Neuronal stem cell (in vitro differentiated cells): Measurements from ENCODE around the gene GABRB1.

Experiments
- DNase-seq: peaks from one replicate; pipeline ENCODE4 v3.0.0-alpha.2; 2013; ENCODE audit warnings: low spot score
- H2AFZ ChIP-seq: one replicate; pipeline ENCODE4 v1.6.1; 2013; ENCODE audit warnings: mild to moderate bottlenecking, low read length, inconsistent platforms
- H2AK5ac ChIP-seq: 2 replicates; pipeline ENCODE4 v1.6.1; 2013; ENCODE audit warnings: low read depth, mild to moderate bottlenecking, inconsistent platforms, low read length, moderate library complexity, mixed read lengths
- H2BK120ac ChIP-seq: 2 replicates; pipeline ENCODE4 v1.6.1; 2013; ENCODE audit warnings: low read depth, mild to moderate bottlenecking, inconsistent platforms, low read length, moderate library complexity, mixed read lengths
- H2BK12ac ChIP-seq: one replicate; pipeline ENCODE4 v1.6.1; 2013; ENCODE audit warnings: low read length, inconsistent platforms
- H2BK15ac ChIP-seq: 2 replicates; pipeline ENCODE4 v1.6.1; 2013; ENCODE audit warnings: mild to moderate bottlenecking, low read length, inconsistent platforms, mixed read lengths
- H2BK5ac ChIP-seq: one replicate; pipeline ENCODE4 v1.6.1; 2013; ENCODE audit warnings: inconsistent platforms, mild to moderate bottlenecking, low read length, moderate library complexity
- H3K14ac ChIP-seq: one replicate; pipeline ENCODE4 v1.6.1; 2013; ENCODE audit warnings: low read length, inconsistent platforms
- H3K18ac ChIP-seq: 2 replicates; pipeline ENCODE4 v1.6.1; 2013; ENCODE audit warnings: low read length, inconsistent platforms
- H3K23ac ChIP-seq: 2 replicates; pipeline ENCODE4 v1.6.1; 2013; ENCODE audit warnings: low read depth, mild to moderate bottlenecking, mixed read lengths, low read length, inconsistent platforms; ENCODE audit not compliant: poor library complexity
- H3K27ac ChIP-seq: replicated peaks from 3 replicates; pipeline ENCODE4 v1.5.1; 2013; ENCODE audit warnings: low read length, inconsistent platforms
- H3K27me3 ChIP-seq, 3 experiments: 2 replicates each; pipeline ENCODE4 v1.6.1; 2013; ENCODE audit warnings: low read length in 3 of 3, mild to moderate bottlenecking in 2 of 3, inconsistent platforms in 1 of 3, low read depth in 1 of 3, mixed read lengths in 1 of 3, moderate library complexity in 1 of 3; ENCODE audit not compliant: control insufficient read depth in 3 of 3, insufficient read depth in 3 of 3
- H3K36me3 ChIP-seq, 2 donors: replicated peaks in 1 of 2; 2 replicates each; pipeline ENCODE4 v1.6.1; 2013; ENCODE audit warnings: low read length in 2 of 2; ENCODE audit not compliant: control insufficient read depth in 2 of 2, insufficient read depth in 2 of 2
- H3K4ac ChIP-seq: 2 replicates; pipeline ENCODE4 v1.6.1; 2013; ENCODE audit warnings: inconsistent platforms, mild to moderate bottlenecking, low read length, moderate library complexity
- H3K4me1 ChIP-seq, 2 donors: 1 replicate in 1 of 2; 2 replicates in 1 of 2; pipeline ENCODE4 v1.6.1; 2013; ENCODE audit warnings: low read length in 2 of 2, low read depth in 1 of 2; ENCODE audit not compliant: control insufficient read depth in 2 of 2, insufficient read depth in 1 of 2
- H3K4me2 ChIP-seq: one replicate; pipeline ENCODE4 v1.6.1; 2013; ENCODE audit warnings: mild to moderate bottlenecking, low read length, inconsistent platforms; ENCODE audit not compliant: insufficient read depth, poor library complexity, severe bottlenecking
- H3K4me3 ChIP-seq, 2 donors: 2 replicates each; pipeline ENCODE4 v1.5.1; 2013; ENCODE audit warnings: low read length in 2 of 2, mild to moderate bottlenecking in 2 of 2, inconsistent platforms in 1 of 2, moderate library complexity in 1 of 2
- H3K79me1 ChIP-seq: one replicate; pipeline ENCODE4 v1.6.1; 2013; ENCODE audit warnings: low read depth, mild to moderate bottlenecking, inconsistent platforms, low read length, moderate library complexity
- H3K9ac ChIP-seq: one replicate; pipeline ENCODE4 v1.6.1; 2013; ENCODE audit warnings: mild to moderate bottlenecking, low read depth, low read length, inconsistent platforms; ENCODE audit not compliant: poor library complexity
- H3K9me3 ChIP-seq, 2 donors: replicated peaks in 1 of 2; 2 replicates each; pipeline versions ENCODE3 to v1.6.1; 2013; ENCODE audit warnings: low read length in 2 of 2, mild to moderate bottlenecking in 2 of 2, inconsistent platforms in 1 of 2, low read depth in 1 of 2, mixed read lengths in 1 of 2, moderate library complexity in 1 of 2; ENCODE audit not compliant: control insufficient read depth in 2 of 2, insufficient read depth in 1 of 2
- H4K8ac ChIP-seq: one replicate; pipeline ENCODE4 v1.6.1; 2013; ENCODE audit warnings: low read depth, mild to moderate bottlenecking, inconsistent platforms, low read length, moderate library complexity
- H4K91ac ChIP-seq: one replicate; pipeline ENCODE4 v1.6.1; 2013; ENCODE audit warnings: low read length, low read depth, mild to moderate bottlenecking, inconsistent platforms; ENCODE audit not compliant: poor library complexity
- WGBS, 2 donors: extraction: QIAGEN DNeasy Blood & Tissue Kit; methylation state at CpG; one replicate each; pipeline ENCODE4 v1.1.7; 2013; ENCODE audit warnings: missing lambda C conversion rate in 2 of 2, mixed read lengths in 1 of 2; ENCODE audit not compliant: insufficient read length in 2 of 2, insufficient replicate concordance in 1 of 2; ENCODE audit errors: extremely low coverage in 2 of 2; 5-methylcytosine and 5-hydroxymethylcytosine counted together

Gene GABRB1

DNA sequence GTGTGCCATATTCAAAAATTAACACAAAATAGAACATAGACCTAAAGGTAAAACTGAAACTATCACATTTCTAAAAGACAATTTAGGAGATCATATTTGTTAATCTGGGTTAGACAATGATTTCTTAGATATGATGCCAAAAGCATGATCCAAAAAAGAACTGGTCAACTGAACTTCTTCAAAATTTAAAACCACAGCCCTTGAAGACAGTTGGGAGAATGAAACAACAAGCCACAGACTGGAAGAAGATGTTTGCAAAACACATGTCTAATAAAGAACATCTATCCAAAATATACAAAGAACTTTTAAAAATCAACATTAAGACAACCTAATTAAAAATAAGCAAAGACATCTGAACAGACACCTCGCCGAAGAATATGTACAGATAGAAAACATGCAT, 412.7 kb downstream of the GABRB1 start:
- no peak overlapping the region for H3K23ac ChIP-seq
- no peaks in the 10 kb centered on the region for H3K36me3 ChIP-seq
- WGBS, 2 donors, result no CpG with 5 or more reads among the region's 2 CpGs
- no peaks in the 10 kb centered on the region for H3K27me3 ChIP-seq
- no peak overlapping the region for H3K4ac ChIP-seq
- no peak overlapping the region for H3K27ac ChIP-seq
- H4K91ac ChIP-seq, result no peak overlapping the region
- no peaks in the 10 kb centered on the region for H3K9me3 ChIP-seq
- H2BK5ac ChIP-seq, result no peak overlapping the region
- H2BK12ac ChIP-seq, result no peak overlapping the region
- no peak overlapping the region for H2AFZ ChIP-seq
- H4K8ac ChIP-seq, result no peak overlapping the region
- H3K18ac ChIP-seq, result no peak overlapping the region
- H3K14ac ChIP-seq, result no peak overlapping the region
- no peaks in the 10 kb centered on the region for H3K79me1 ChIP-seq
- no peak for DNase-seq
- no peak overlapping the region for H3K4me2 ChIP-seq
- H2AK5ac ChIP-seq, result no peak overlapping the region
- H3K9ac ChIP-seq, result no peak overlapping the region
- no peak overlapping the region for H3K4me3 ChIP-seq
- no peak overlapping the region for H2BK120ac ChIP-seq
- H2BK15ac ChIP-seq, result no peak overlapping the region
- H3K4me1 ChIP-seq, result no peaks in the 10 kb centered on the region

- Histone ChIP-seq H4K8ac (no peak overlapping the region), H4K91ac (no peak overlapping the region), H3K9ac (no peak overlapping the region), H3K27ac (no peak overlapping the region), H3K14ac (no peak overlapping the region), H3K4me1 (no peaks in the 10 kb centered on the region), H2BK5ac (no peak overlapping the region), H3K18ac (no peak overlapping the region), H2BK12ac (no peak overlapping the region), H3K4me3 (no peak overlapping the region), H2AK5ac (no peak overlapping the region), H3K4me2 (no peak overlapping the region), H2AFZ (no peak overlapping the region), H3K23ac (no peak overlapping the region), H3K79me1 (no peaks in the 10 kb centered on the region), H3K4ac (no peak overlapping the region), H2BK120ac (no peak overlapping the region), H2BK15ac (no peak overlapping the region), H3K27me3 (no peaks in the 10 kb centered on the region), H3K36me3 (peaks cover 4 to 58% of the 10 kb centered on the region in 2 donors), H3K9me3 (no peaks in the 10 kb centered on the region)
- no CpG with 5 or more reads among the region's 4 CpGs for WGBS, 2 donors
- DNase-seq, result no peak
These were observed 420.3 kb downstream of the GABRB1 start for GRCh38 chr4:47451657-47452056.

GRCh38 chr4:47462799-47463234, 431.4 kb downstream of the GABRB1 start:
- H3K9me3 ChIP-seq, result no peaks in the 10 kb centered on the region
- H3K36me3 ChIP-seq, result peaks cover 0 to 18% of the 10 kb centered on the region in 2 donors
- no peak overlapping the region for H2AK5ac ChIP-seq
- H2BK5ac ChIP-seq, result no peak overlapping the region
- no peaks in the 10 kb centered on the region for H3K4me1 ChIP-seq
- H2BK12ac ChIP-seq, result no peak overlapping the region
- H4K91ac ChIP-seq, result no peak overlapping the region
- H3K18ac ChIP-seq, result no peak overlapping the region
- H3K4me2 ChIP-seq, result peak overlapping the region; percentile 63
- H3K23ac ChIP-seq, result no peak overlapping the region
- peak overlapping the region; percentile 98 for H2AFZ ChIP-seq
- peaks cover 0 to 13% (median 0%) of the 10 kb centered on the region in 3 experiments for H3K27me3 ChIP-seq
- no peak overlapping the region for H3K4ac ChIP-seq
- no CpG with 5 or more reads among the region's 6 CpGs for WGBS, 2 donors
- H3K79me1 ChIP-seq, result no peaks in the 10 kb centered on the region
- peak overlapping the region; percentile 77 to 97 for H3K4me3 ChIP-seq
- H2BK15ac ChIP-seq, result no peak overlapping the region
- H4K8ac ChIP-seq, result no peak overlapping the region
- no peak overlapping the region for H3K27ac ChIP-seq
- no peak for DNase-seq
- H3K9ac ChIP-seq, result peak overlapping the region; percentile 86
- H3K14ac ChIP-seq, result no peak overlapping the region
- no peak overlapping the region for H2BK120ac ChIP-seq

- no peaks in the 10 kb centered on the region for H3K4me1 ChIP-seq
- H3K9me3 ChIP-seq, result no peaks in the 10 kb centered on the region
- peak within 1 kb of the TSS; percentile 77 to 97 for H3K4me3 ChIP-seq
- no peak within 1 kb of the TSS for H2BK15ac ChIP-seq
- H3K14ac ChIP-seq, result peak within 1 kb of the TSS; percentile 25
- H2AK5ac ChIP-seq, result no peak within 1 kb of the TSS
- H3K79me1 ChIP-seq, result no peaks in the 10 kb centered on the region
- H2BK120ac ChIP-seq, result no peak within 1 kb of the TSS
- H2BK5ac ChIP-seq, result no peak within 1 kb of the TSS
- H3K9ac ChIP-seq, result peak within 1 kb of the TSS; percentile 86
- peak; percentile 92 for DNase-seq
- peak within 1 kb of the TSS; percentile 67 for H3K27ac ChIP-seq
- peak within 1 kb of the TSS; percentile 68 for H3K4me2 ChIP-seq
- H3K36me3 ChIP-seq, result peaks cover 0 to 17% of the 10 kb centered on the region in 2 donors
- H3K4ac ChIP-seq, result no peak within 1 kb of the TSS
- H2BK12ac ChIP-seq, result no peak within 1 kb of the TSS
- peak within 1 kb of the TSS; percentile 58 for H3K23ac ChIP-seq
- H3K18ac ChIP-seq, result peak within 1 kb of the TSS; percentile 89
- WGBS, 2 donors, result no CpG with 5 or more reads among the region's 51 CpGs
- H2AFZ ChIP-seq, result peak within 1 kb of the TSS; percentile 98
- peaks cover 0 to 13% (median 0%) of the 10 kb centered on the region in 3 experiments for H3K27me3 ChIP-seq
- H4K8ac ChIP-seq, result no peak within 1 kb of the TSS
- no peak within 1 kb of the TSS for H4K91ac ChIP-seq
These were observed 432.0 kb downstream of the GABRB1 start, which contains the start of gene COMMD8 for GRCh38 chr4:47463235-47463956. Gene COMMD8, minus strand, starts transcription at chr4:47463702. Its CDS starts 51 bp downstream, at chr4:47463651.
